Stromal cell of bone marrow (primary cell): Measurements from ENCODE around the gene ADGRA3.
"Not testable (repeated sequence)": the region's sequence is repeated elsewhere in the genome, so short reads cannot be mapped to it uniquely, and the experiment has no call there.

Experiments used
- DNase-seq: peaks from one replicate; pipeline ENCODE4 v3.0.0-alpha.2; 2012; ENCODE audit warnings: low read depth

ADGRA3 gene

DNA sequence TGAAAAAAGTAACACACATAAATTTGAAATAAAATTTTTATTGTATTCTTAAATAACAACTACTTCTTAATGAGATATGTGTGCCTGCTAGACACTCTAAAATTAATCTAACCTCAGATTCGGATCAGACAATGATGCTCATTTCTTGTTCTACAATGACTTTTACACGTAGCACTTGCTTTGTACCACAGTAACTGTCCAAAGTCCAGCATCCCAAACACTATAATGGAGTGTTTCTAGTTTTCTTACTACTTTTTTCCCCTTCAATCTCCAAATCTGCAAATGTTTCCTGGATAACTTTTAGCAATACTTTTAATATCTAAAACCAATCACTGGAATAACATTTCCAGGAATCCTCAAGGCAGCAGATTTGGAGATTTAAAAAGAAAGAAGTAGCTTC is 75.9 kb downstream of the ADGRA3 start:
- DNase-seq, result no peak

DNA sequence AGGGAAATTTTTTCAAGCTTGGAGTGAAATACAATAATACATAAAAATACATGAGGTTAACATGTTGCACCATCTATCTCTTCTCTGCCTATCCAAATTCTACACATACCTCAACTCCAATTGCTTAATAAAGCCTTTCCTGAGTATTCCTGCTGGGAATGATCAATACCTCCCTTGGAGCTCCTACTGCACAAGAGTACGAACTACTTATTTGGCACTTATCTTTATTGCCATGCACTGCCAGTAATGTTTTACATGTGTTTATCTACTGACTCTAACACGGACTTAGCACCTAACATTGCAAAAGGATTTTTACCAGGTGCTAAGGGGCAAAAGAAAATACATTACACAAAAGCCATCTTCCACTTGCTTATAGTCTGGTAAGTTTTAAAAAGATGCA is 80.2 kb downstream of the ADGRA3 start:
- no peak for DNase-seq

DNA sequence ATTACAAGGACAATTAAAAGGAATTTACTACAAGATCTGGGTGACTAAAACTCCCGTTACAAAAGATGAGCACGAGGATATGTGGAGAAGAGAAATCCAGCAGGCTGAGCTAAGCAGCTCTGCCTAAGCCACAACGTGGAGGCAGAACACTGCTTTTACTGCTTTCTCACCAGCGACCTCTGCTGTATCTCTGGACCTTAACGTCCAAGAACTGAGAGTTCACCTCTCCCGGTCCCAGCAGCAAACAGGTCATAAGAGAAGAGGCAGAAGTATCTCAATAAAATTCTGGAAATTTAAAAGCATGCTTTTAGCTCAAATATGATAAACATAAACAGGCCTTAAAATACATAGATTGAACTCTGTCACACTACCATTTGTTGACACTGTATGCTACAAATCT is 81.0 kb downstream of the ADGRA3 start:
- DNase-seq, result peak; percentile 39

DNA sequence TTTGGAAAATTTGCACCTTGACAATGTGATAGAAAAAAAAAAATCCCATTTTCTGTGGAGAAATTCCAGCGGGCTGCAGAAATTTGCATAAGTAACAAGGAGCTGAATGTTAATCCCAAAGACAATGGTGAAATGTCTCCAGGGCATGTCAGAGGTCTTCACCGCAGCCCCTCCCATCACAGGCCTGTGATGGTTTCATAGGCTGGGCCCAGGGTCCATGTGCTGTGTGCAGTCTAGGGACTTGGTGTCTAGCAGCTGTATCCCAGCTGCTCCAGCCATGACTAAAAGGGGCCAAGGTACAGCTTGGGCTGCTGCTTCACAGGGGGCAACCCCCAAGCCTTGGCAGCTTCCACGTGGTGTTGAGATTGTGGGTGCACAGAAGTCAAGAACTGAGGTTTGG is 85.2 kb downstream of the ADGRA3 start:
- no peak for DNase-seq

DNA sequence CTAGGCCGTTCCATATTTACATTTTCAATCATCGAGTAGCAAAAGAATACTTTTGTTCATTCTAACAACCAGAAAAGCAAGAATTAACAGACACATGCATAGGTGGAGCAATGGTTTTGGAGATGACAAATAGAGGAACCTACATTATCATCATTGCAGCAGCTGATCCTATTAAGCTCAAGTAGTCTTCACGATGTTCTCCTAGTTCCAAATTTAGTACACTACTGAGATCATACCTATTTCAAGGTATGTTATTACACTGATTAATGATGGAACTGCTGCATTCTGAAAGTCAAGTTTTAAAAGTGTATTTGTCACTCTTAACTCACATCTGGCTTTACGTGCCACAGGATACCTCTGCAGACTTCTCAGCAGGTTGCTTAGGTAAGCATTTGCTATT is 87.4 kb downstream of the ADGRA3 start:
- no peak for DNase-seq

DNA sequence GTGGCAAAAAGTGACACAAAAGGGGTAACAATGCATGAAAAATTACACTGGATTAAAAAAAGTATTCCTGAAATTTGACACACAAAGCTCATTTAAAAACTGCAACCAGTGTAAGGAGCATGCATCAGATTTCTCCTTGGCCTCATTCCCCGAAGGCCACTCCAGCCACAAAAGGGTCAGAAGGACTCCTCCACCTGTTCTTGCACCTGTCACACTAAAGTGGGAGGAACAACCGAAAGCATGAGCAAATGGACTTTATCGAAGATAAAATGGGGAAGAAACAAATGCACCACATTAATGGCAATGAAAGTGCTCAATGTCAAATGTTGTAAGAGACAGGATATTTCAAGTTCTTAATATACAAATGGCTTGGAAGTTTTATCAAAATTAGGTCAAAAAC is 88.2 kb downstream of the ADGRA3 start:
- DNase-seq, result no peak

DNA sequence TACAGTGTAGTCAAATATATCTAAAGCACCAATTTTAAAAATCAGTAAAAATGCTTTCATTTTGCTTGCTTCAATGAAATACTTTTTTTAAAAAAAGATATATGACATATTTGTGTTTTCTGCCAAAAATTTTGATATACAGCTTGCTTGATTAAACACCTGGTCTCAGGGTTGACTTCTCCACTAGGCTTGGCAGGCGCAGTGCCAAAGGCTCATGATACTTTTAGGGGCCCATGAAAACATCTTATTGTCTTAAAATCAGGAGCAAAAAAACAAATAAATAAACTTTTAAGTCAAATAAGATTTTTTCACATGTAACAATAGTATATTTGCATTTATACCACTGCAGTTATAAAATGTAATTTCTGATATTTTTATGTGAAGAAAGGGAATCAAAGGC is 95.6 kb downstream of the ADGRA3 start:
- no peak for DNase-seq

DNA sequence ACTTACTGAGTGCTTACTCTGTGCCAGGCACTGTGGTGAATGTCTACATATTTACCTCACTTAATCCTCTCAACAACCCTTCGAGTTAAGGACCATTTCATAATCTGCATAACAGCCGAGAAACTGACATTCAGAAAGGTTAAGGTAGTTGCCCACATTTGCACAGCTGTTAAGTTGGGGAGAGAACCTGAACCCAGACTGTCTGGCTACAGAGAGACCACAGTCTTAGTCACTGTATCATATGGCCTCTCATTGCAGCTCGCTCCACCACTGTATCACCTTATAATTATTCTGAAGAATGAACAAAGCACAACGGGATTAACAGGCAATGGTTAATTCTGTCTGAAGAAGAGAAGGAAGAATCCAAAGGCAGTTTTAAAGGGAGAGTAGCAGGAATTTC is 98.5 kb downstream of the ADGRA3 start:
- no peak for DNase-seq

DNA sequence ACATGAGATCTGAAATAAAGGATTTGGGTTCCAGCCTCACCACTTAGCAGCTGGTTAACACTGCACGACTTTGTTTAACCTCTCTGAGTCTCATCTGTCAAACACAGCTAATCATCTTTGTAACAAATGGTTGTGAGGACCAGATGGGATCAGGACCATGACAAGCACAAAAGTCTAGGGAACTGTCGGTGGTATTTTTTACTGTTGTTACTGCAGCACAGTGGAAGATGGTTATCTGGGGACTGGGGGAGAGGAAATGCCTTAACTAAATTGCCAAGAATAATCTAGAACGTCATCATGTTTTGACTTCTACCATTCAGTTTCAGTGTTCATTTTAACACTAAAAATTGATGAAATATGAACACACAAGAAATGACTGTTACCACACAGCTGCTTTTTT is 99.5 kb downstream of the ADGRA3 start:
- peak; percentile 4 for DNase-seq

DNA sequence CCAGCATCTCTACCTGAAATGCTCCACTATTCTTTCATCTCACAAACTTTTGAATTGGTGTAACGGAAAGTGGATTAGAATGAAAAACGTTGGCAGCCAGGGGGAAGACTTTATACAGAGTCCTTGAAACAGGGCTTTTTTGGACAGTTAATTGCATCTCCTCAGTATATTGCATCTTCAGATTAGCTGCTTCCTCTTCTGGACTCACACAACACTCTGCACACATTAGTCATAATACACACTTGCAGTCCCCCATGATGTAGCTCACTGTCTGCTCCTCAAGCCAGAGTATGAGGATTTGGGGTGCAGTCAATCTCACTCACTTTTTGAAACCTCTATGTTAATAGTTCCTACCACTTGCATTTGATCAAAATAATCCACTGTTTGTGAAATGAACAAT is 101.0 kb downstream of the ADGRA3 start:
- no peak for DNase-seq

DNA sequence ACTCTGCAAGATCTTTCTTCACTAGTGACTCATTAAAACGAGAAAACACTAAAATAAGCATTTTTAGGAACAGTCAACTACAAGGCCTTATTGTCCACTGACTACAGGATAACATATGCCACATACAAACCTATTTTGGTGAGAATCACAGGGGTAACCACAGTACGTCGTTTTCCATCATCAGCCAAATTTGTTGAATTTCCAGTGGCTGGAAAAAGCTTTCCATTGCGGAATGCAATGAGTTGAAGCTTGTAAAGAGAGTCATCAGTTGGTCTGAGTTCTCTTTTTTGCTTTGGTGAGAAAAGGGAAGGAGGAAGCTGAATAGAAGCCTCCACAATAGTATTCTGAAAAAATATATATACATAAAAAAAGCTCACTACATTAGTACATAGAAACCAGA is 102.4 kb downstream of the ADGRA3 start:
- DNase-seq, result no peak

DNA sequence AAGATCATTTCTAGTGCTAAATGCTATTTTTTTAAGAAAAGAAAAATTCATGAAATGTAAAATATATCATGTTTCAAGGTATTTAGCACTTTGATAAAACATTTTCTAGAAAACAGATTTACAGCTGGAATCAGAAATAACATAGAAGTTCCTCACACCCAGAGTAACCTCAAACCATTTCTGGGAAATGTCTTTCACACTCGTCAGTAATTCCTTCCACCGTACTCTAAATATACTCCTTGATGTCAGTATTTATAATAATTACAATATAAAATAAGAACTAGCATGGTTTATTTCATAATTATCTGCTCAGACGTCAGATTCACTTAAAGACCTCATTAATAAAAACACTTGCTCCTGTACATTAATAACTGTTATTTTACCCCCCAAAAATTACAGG is 103.9 kb downstream of the ADGRA3 start:
- no peak for DNase-seq

DNA sequence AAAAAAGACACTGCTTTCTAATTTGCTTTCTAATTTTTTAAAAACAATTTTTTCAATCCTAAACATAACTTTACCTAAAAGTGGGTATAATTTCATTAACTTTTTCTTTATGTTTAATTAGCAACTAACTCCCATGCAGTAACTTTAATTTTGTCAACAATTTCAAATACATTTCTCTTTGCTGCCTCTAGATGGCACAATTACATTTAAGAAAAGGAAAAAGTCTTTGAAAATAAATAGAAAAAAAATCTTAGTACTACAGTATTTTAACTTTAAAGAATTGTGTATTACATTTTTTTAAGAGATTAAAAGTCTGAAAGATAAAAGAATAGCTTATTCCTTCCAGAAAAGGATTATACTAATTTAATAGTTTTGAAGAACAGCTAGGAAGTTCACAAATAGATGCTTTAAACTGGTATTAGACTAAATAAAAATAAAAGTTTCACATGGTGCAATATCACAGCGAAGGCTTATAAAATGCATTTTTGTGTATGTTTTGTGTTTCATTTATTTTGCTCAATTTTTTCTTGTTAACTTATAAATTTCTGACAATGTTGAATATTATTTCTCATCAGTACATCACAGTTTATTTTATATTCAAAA is 105.1 kb downstream of the ADGRA3 start:
- DNase-seq, result peak; percentile 4

DNA sequence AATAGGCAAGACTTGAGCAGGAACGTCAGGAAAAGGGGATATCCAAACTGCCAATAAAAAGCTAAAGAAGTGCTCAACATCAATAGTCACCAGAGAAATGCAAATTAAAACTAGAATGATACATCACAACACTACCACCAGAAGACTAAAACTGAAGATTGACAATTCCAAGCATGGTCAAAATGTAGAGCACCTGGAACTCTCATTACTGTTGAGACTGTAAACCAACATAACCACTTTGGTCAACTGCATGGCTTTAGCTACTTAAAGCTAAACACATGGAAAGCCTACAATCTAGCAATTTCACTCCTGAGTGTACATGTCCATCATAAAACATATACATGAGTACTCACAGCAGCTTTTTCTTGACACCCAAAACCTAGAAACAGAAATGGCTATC is 107.4 kb downstream of the ADGRA3 start:
- DNase-seq, result no peak

DNA sequence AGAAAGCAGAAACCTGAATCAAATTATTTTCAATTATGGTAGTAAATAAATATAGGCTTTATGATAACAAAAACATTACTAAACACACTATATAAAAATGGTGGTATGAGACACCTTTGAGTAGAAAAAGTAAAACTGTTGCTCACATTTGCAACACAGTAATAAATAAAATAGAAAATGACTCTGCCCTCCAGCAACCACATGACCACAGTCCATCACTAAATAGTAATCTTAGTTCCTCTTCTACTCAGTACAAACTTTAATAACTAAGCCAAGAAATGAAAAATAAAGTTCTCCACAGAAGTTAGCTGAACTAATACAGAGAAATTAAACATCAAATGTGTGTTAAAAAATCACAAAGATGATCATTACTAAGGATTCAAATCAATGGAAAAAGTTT is 108.5 kb downstream of the ADGRA3 start:
- no peak for DNase-seq

DNA sequence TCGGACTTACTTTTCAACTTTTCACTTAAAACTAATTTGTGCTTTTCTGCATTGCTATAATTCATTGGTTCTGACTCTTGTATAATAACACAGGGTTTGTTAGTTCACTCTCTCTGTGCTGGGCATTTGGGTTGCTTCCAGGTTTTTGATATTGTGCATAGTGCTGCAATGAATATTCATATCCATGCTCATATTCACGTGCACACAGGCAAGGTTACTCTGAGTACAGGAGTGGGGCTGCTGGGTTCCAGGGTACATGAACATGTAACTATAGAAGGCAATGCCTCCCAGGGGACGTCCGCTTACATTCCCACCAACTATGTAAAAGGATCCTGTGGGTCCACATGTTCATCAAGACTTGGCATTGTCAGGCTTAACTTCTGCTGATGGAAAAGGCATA is 117.2 kb downstream of the ADGRA3 start:
- no peak for DNase-seq

DNA sequence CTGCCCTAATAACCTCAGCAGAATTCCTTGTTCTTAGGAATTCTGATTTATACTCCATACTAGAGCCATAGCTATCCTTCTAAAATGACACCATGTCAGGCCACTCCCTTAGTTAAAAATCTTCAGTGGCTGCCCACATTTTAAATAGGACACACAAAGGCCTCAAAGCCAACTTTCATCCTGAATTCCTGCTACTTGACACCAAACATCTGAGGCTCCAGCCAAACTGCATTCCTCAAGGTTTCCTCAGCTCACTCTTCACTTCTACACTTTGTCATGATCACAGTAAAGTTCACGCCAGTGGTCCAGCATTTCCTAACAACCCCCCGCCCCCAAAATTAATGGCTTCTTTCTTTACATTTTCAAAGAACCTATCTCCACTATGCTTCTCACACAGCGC is 124.3 kb downstream of the ADGRA3 start:
- DNase-seq, result no peak

DNA sequence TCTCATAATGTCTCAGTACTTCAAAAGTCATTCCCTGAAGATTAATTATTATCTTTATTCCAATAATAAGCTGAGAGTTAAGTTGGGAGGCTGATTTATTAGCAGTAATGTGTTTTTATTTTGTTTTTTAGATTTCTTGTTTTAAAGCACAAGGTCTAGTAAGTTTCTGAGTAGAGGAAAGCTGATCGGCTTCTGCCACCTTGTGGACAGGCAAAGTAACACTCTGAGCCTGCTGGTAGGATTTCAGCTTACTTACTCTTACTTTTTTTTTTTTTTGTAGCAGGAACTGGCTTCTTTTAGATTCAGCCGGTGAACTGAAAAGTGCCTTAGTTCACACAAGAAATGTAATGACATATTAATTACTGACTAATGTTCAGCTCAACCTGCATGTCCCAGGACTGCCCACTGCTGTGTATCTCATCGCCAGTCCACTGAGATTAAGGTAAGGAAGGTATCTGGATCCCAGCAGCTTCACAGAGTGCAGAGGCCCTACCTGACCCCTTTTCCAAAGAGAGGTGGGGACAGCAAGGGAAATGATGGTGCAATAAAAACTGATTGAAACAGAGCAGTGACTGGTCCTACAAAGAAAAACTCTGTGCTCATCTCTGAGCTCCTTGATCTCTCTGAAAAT is 126.5 kb downstream of the ADGRA3 start:
- DNase-seq, result peak; percentile 67

DNA sequence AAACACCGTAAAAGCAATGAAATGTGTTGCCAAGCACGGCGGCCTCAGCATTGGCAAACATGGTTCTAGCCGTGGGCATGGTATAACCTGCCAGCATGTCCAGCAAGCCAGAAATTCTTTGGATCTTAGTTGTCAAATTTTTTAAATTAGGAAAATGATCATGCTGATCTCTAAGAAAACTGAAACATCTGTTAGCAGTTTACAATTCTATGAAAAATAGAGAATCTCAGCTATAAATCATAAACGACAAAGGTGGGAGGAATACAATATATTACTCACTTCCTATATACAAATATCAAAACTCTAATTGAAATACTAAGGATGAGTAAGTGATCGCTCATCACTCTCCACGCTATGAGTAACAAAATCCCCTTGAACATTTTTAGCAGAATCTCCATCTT is 130.3 kb downstream of the ADGRA3 start:
- DNase-seq, result peak; percentile 39

DNA sequence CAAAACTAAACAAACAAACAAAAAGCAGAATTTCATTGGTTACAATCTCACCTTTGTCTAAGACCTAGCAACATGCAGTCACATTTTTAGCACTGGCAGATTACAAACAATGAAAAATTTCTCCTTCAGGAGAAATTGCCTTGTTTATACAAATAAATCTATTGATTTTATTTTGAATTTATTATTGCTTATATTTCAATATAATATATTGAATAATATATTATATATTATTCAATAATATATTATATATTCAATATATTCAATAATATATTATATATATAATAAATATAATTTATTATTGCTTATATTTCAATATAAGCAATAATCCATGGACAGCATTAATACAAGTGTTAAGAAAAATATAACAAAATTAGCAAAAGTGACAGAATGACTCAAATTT is 131.7 kb downstream of the ADGRA3 start:
- DNase-seq, result no peak

DNA sequence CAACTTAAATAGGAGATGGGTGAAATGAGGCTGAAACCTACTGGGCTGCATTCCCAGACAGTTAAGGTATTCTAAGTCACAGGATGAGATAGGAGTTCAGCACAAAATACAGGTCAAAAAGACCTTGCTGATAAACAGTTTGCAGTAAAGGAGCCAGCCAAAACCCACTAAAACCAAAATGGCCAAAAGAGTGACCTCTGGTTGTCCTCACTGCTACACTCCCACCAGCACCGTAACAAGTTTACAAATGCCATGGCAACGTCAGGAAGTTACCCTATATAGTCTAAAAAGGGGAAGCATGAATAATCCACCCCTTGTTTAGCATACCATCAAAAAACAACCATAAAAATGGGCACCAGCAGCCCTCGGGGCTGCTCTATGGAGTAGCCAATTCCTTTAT is 133.7 kb downstream of the ADGRA3 start:
- DNase-seq, result not testable (repeated sequence)

DNA sequence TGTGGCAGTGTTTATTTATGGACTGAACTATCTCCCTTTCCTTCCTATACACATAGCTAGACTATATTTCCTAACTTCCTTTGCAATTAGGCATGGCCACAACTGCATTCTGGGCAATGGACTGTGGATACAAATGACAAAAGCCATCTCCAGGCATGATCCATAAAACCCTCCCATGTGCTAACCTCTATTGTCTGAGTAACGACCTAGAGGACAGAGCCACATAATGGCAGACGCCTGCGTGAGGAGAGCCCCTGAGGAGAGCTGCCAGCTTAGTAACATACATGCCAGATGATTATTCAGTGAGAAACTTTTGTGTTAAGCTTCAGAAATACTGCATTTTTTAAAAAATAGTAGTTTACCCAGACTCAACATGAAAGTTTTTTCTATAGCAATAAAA is 142.9 kb downstream of the ADGRA3 start:
- DNase-seq, result no peak

DNA sequence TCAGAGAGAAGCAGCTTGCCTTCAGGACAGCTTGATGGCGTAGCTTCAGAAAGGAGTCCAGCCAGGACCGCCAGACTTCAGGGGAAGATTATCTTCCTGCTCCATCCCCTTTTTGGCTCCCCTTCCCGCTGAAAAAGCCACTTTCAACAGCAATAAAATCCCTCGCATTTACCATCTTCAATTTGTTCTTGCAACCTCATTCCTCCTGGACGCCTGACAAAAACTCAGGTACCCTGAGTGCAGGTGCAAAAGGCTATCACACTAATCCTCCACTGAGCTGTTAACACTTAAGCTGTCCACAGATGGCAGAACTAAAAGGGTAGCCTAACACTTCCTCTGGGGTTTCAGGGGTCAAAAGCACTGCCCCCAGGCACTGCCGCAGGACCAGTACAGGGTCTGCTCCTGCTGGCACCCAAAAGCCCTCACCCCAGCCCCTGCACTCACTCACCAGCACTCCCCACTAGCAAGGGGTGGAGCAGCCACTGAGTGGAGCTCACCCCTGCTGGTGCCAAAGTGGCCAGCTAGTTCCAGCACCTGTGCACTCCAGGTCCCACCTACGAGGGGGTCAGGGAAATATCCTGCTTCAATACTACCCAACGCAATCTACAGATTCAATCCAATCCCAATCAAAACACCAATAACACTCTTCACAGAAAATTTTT is 145.8 kb downstream of the ADGRA3 start:
- no peak for DNase-seq

DNA sequence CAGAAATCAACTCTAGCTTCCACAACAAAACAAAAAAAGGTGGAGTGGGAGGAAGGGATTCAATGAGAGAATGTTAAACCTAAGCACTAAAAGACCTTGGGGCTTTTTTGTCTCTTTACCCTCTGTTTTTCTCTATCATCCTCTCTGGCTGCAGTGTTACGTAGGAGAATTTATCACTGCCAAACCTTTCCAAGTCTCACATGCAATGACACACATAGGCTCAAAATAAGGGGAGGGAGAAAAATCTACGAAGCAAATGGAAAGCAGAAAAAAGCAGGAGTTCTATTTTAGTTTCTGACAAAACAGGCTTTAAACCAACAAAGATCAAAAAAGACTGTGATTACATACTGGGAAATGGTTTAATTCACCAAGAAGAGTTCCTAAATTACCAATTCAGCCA is 152.1 kb downstream of the ADGRA3 start:
- no peak for DNase-seq
